ENCODE data around the gene SORL1. TPM values are rescaled to one million over a fixed set of nuclear protein-coding genes. Genes with fewer than 3 reads are reported as not detected.

SORL1 gene
- total and polyA plus RNA-seq, 2 of the 8 experiments (the other 6 are each of a cell fraction or from before 2014, with no cell fraction given), result 38.1 to 65.5 TPM

GRCh38 chr11:121657146-121657545 is 205.0 kb downstream of the SORL1 start:
- H3K14ac ChIP-seq (ENCODE audit: insufficient read length), result no peak overlapping the region
- H4K8ac ChIP-seq (ENCODE audit: extremely low read depth, insufficient read depth, low read length), result no peak overlapping the region; the same call in 1 of the 2 replicates
- no peak overlapping the region for H2BK5ac ChIP-seq (ENCODE audit: low read depth, low read length)
- peaks cover 10 to 13% of the 10 kb centered on the region in 2 experiments; a peak in 3 of 4 replicates for H3K9me3 ChIP-seq (ENCODE audit: insufficient read depth in 2 of 2, low read depth in 1 of 2, low read length in 1 of 2)
- no peak overlapping the region for H3K56ac ChIP-seq (replicated peaks; ENCODE audit: insufficient read length, low read depth, low read length)
- no peak overlapping the region for H3K23ac ChIP-seq (ENCODE audit: insufficient read length)
- WGBS, 2 experiments (ENCODE audit: extremely low coverage in 1 of 2, insufficient coverage in 1 of 2, insufficient read length in 1 of 2, insufficient replicate concordance in 2 of 2, low coverage in 1 of 2, low lambda C conversion rate in 2 of 2, missing lambda C conversion rate in 1 of 2), result 92% methylated on average over 6 of the region's 6 CpGs; no CpG with 5 or more reads in 1 of the 2 experiments
- FAIRE-seq, result no peak
- peaks cover 7% of the 10 kb centered on the region; the same call in 1 of the 2 replicates for H3K23me2 ChIP-seq (ENCODE audit: low read depth, low read length)
- no peaks in the 10 kb centered on the region for H3K79me2 ChIP-seq (ENCODE audit: control insufficient read depth in 1 of 2, insufficient read depth in 2 of 2, low read length in 2 of 2)
- H3K9ac ChIP-seq (replicated peaks in 1 of 4; ENCODE audit: extremely low read depth in 1 of 4, low read depth in 3 of 4, low read length in 3 of 4), result no peak overlapping the region
- H4K20me1 ChIP-seq (replicated peaks in 1 of 2; ENCODE audit: control insufficient read depth in 1 of 2, insufficient read depth in 2 of 2, low read length in 2 of 2), result no peaks in the 10 kb centered on the region
- CTCF ChIA-PET (ENCODE audit: partially characterized antibody), result interaction anchor here (0.6 to 7.5 kb wide), 10 partner anchors 17 to 848 kb away, joined by 3 to 75 read pairs (median 7); no protein-coding TSS in a partner anchor
- H2BK15ac ChIP-seq (ENCODE audit: low read length), result no peak overlapping the region
- peak in 1 of 2 experiments; percentile 48 for DNase-seq (ENCODE audit: low read depth in 1 of 2, low spot score in 2 of 2)
- H2AK5ac ChIP-seq (ENCODE audit: low read depth, low read length), result no peak overlapping the region
- H2BK120ac ChIP-seq (replicated peaks; ENCODE audit: low read depth, low read length), result no peak overlapping the region
- no peak overlapping the region for H4K5ac ChIP-seq (ENCODE audit: insufficient read length, low read depth, low read length)
- no peaks in the 10 kb centered on the region for H3K79me1 ChIP-seq (ENCODE audit: low read depth, low read length)
- no peak overlapping the region for H3K18ac ChIP-seq (ENCODE audit: extremely low read depth, low read length)
- H3K4ac ChIP-seq (replicated peaks; ENCODE audit: insufficient read length, low read depth, low read length), result no peak overlapping the region
- 0 out of 2 replicates have a peak overlapping the region, but pooled peaks have one; percentile 12 for H2BK12ac ChIP-seq (ENCODE audit: low read depth, low read length)
- no peak overlapping the region for H3K4me2 ChIP-seq (ENCODE audit: insufficient read depth in 1 of 2, low read depth in 2 of 2, low read length in 2 of 2)
- H3K27ac ChIP-seq (ENCODE audit: low read depth, low read length), result no peak overlapping the region
- peaks cover 7 to 13% (median 11%) of the 10 kb centered on the region in 4 experiments for H3K4me1 ChIP-seq (replicated peaks in 1 of 4; ENCODE audit: control insufficient read depth in 3 of 4, insufficient read depth in 4 of 4, low read length in 3 of 4)
- no peaks in the 10 kb centered on the region for H3K36me3 ChIP-seq (ENCODE audit: control insufficient read depth in 2 of 4, insufficient read depth in 4 of 4, low read length in 3 of 4)
- H2BK20ac ChIP-seq (ENCODE audit: low read length), result 0 out of 2 replicates have a peak overlapping the region, but pooled peaks have one; percentile 26
- peak overlapping the region; percentile 20 for H4K91ac ChIP-seq (replicated peaks; ENCODE audit: insufficient read length, low read length)
- H3K27me3 ChIP-seq (replicated peaks in 1 of 4; ENCODE audit: control insufficient read depth in 3 of 4, extremely low read depth in 1 of 4, insufficient read depth in 3 of 4, low read length in 3 of 4), result no peaks in the 10 kb centered on the region
- TF ChIP-seq CHD2 (IDR thresholded peaks at IDR 0.05; ENCODE audit: low read length) (no peak), SIN3A (conservative IDR thresholded peaks at IDR 0.05 in 1 of 2, IDR thresholded peaks at IDR 0.05 in 1 of 2; ENCODE audit: low read depth in 1 of 2, low read length in 2 of 2) (no peak), SIX5 (IDR thresholded peaks at IDR 0.05; ENCODE audit: low read depth, low read length) (no peak), SRF (IDR thresholded peaks at IDR 0.05; ENCODE audit: low read depth, low read length) (no peak), GABPA (IDR thresholded peaks at IDR 0.05; ENCODE audit: borderline replicate concordance, insufficient read depth, low read length) (no peak), KDM1A (IDR thresholded peaks at IDR 0.05; ENCODE audit: borderline replicate concordance, low read length) (no peak), JUN (IDR thresholded peaks at IDR 0.05; ENCODE audit: low read depth, low read length) (no peak), E2F6 (IDR thresholded peaks at IDR 0.05) (no peak), ATF2 (IDR thresholded peaks at IDR 0.05; ENCODE audit: low read length) (no peak)
- H2AFZ ChIP-seq (ENCODE audit: low read length), result no peak overlapping the region
- H3K4me3 ChIP-seq (ENCODE audit: extremely low read depth in 1 of 4, insufficient read depth in 2 of 4, low read depth in 3 of 4, low read length in 4 of 4), result no peak overlapping the region
- POLR2A ChIA-PET (ENCODE audit: partially characterized antibody), result interaction anchor here (0.9 to 1.4 kb wide), 2 partner anchors 17 to 444 kb away, joined by 3 read pairs; no protein-coding TSS in a partner anchor

All from H1 (cell line).